ENCODE data around the gene RNF180.

DNA sequence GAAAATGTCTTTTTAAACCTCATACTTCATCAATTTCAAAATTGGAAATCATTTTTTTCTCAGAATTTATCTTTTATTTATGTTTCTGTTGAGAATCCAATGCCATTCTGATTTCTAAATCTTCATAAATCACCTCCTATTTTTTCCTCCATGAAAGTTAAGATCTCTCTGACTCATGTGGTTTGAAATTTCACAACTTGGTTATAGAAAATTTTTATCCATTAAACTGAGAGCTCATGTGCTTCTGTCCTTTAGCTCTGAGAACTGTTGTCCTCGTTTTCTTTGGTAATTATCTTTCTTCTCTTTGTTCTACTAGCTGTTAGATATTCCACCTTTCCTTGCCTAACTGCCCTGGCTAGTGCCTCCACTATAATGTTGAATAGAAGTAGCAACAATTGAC, 1.5 kb upstream of the RNF180 start:
- TF ChIP-seq, protein P1, sequence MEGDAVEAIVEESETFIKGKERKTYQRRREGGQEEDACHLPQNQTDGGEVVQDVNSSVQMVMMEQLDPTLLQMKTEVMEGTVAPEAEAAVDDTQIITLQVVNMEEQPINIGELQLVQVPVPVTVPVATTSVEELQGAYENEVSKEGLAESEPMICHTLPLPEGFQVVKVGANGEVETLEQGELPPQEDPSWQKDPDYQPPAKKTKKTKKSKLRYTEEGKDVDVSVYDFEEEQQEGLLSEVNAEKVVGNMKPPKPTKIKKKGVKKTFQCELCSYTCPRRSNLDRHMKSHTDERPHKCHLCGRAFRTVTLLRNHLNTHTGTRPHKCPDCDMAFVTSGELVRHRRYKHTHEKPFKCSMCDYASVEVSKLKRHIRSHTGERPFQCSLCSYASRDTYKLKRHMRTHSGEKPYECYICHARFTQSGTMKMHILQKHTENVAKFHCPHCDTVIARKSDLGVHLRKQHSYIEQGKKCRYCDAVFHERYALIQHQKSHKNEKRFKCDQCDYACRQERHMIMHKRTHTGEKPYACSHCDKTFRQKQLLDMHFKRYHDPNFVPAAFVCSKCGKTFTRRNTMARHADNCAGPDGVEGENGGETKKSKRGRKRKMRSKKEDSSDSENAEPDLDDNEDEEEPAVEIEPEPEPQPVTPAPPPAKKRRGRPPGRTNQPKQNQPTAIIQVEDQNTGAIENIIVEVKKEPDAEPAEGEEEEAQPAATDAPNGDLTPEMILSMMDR (IDR thresholded peaks at IDR 0.05) = no peak
- TF ChIP-seq POLR2A (IDR thresholded peaks at IDR 0.05) (no peak), POLR2AphosphoS5 (IDR thresholded peaks at IDR 0.05) (no peak), EP300 (IDR thresholded peaks at IDR 0.05; ENCODE audit: low read depth) (no peak)
